Prostate gland (tissue), 2 donors: Measurements from ENCODE around the gene GATAD2B. TPM values are rescaled to one million over a fixed set of nuclear protein-coding genes. Genes with fewer than 3 reads are reported as not detected.

Experiments
- DNase-seq: peaks from one replicate; pipeline ENCODE4 v3.0.0-alpha.2; 2019; ENCODE audit warnings: low spot score
- H3K27ac ChIP-seq, 2 donors: fragments of 200-600 bp; sonication (generic); 2 replicates each; pipeline ENCODE4 v1.5.1; 2017 to 2019
- H3K27me3 ChIP-seq: fragments of 200-600 bp; sonication (generic); replicated peaks from 2 replicates; pipeline ENCODE4 v1.5.1; 2019; ENCODE audit not compliant: insufficient read depth
- H3K36me3 ChIP-seq, 2 donors: fragments of 200-600 bp; sonication (generic); 1 replicate in 1 of 2; 2 replicates in 1 of 2; pipeline versions ENCODE4 v1.5.1 to v1.8.1; 2017 to 2019
- H3K4me1 ChIP-seq: fragments of 200-600 bp; sonication (generic); replicated peaks from 2 replicates; pipeline ENCODE4 v1.5.1; 2019
- H3K4me3 ChIP-seq, 2 donors: fragments of 200-600 bp; sonication (generic); 2 replicates each; pipeline ENCODE4 v1.5.1; 2017 to 2019
- H3K9me3 ChIP-seq: fragments of 200-600 bp; sonication (generic); 2 replicates; pipeline ENCODE4 v1.5.1; 2017
- POLR2A ChIP-seq: fragments of 450-650 bp; IDR thresholded peaks from one replicate; pipeline ENCODE4 v1.6.1; 2016; ENCODE audit warnings: antibody characterized with exemption, mild to moderate bottlenecking
- POLR2AphosphoS5 ChIP-seq: sonication (generic); formaldehyde crosslinking; IDR thresholded peaks from one replicate; pipeline ENCODE4 v1.6.1; 2017; ENCODE audit warnings: antibody characterized with exemption
- WGBS: methylation state at CpG from one replicate; pipeline ENCODE4 v1.1.5; 2018; 5-methylcytosine and 5-hydroxymethylcytosine counted together
- intact Hi-C: fragments of 100-400 bp; cut with DNase I; formaldehyde crosslinking; loops from one replicate; pipeline ENCODE4 v1.14.2; 2022
- total RNA-seq, 2 donors: library from RNA; depleted of rRNA; stranded (reverse); fragments of >200 nt; gene quantifications; one replicate each; pipeline ENCODE4 v1.1.0, GENCODE V29; 2016
- TF ChIP-seq, protein P1 (sequence below), 4 experiments: fragments of 200-600 bp in 2 of 4; fragments of 450-650 bp in 2 of 4; sonication (generic) in 2 of 4; IDR thresholded peaks; 1 replicate in 3 of 4; 2 replicates in 1 of 4; pipeline ENCODE4 v1.5.1; 2016 to 2019; ENCODE audit warnings: antibody characterized with exemption in 4 of 4, mild to moderate bottlenecking in 2 of 4, moderate library complexity in 2 of 4

Gene GATAD2B
- total RNA-seq, 2 donors from 2014 or later = 24.5 to 29.7 TPM

DNA sequence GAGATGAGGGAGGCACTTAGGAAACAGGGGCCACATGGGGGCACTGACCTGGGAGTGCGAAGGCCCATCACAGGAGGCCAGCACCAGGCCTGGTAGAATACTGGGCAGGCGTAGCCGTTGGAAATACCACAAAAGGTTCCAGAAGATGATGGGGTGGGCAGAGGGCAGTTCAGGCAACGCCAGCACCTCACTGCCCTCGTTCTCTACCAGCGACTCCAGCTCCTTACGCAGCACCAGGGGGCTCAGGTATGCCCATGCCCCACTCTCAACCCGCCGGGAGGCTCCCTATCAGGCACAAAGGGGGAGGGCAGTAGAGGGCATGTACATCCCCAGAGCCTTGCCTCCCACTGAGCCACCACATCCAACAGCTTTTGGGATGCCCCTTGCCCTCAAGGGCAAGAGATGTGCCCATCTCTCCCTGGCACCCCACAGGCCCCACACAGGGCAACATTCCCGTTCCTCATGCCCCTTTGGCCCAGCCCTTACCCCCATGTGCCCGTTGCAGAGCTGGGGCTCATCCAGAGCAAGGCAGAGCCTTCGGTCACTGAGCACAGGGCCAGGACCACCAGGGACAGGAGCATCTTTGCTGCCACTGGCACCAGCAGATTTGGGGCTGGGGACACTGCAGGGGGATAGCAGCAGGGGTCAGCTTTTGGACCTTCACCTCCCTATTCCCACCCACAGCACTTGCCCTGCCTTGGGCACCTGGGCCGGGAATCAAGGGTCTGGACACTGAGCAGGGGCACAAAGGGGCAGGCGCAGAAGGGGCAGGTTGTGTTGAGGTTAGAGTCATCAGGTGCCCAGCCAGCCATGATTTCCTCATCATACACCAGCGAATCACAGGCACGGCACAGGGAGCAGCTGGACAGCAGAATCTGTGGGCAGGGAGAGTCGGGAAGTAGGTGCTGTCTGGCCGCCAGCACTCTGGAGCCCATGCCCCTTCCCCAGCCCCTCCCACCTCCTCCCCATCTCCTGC lies 9.7 kb upstream of the GATAD2B start:
- intact Hi-C loops = no loop called here
- H3K36me3 ChIP-seq = peaks cover 14 to 34% of the 10 kb centered on the region in 2 donors
- H3K27ac ChIP-seq = no peak overlapping the region
- no peak for DNase-seq
- H3K4me3 ChIP-seq = no peak overlapping the region
- no peak for TF ChIP-seq POLR2A
- TF ChIP-seq POLR2AphosphoS5 = no peak
- TF ChIP-seq, protein P1, sequence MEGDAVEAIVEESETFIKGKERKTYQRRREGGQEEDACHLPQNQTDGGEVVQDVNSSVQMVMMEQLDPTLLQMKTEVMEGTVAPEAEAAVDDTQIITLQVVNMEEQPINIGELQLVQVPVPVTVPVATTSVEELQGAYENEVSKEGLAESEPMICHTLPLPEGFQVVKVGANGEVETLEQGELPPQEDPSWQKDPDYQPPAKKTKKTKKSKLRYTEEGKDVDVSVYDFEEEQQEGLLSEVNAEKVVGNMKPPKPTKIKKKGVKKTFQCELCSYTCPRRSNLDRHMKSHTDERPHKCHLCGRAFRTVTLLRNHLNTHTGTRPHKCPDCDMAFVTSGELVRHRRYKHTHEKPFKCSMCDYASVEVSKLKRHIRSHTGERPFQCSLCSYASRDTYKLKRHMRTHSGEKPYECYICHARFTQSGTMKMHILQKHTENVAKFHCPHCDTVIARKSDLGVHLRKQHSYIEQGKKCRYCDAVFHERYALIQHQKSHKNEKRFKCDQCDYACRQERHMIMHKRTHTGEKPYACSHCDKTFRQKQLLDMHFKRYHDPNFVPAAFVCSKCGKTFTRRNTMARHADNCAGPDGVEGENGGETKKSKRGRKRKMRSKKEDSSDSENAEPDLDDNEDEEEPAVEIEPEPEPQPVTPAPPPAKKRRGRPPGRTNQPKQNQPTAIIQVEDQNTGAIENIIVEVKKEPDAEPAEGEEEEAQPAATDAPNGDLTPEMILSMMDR (IDR thresholded peaks at IDR 0.05) = no peak
- no peaks in the 10 kb centered on the region for H3K27me3 ChIP-seq
- 90% methylated on average over 18 of the region's 18 CpGs for WGBS
- no peaks in the 10 kb centered on the region for H3K4me1 ChIP-seq
- no peaks in the 10 kb centered on the region for H3K9me3 ChIP-seq

DNA sequence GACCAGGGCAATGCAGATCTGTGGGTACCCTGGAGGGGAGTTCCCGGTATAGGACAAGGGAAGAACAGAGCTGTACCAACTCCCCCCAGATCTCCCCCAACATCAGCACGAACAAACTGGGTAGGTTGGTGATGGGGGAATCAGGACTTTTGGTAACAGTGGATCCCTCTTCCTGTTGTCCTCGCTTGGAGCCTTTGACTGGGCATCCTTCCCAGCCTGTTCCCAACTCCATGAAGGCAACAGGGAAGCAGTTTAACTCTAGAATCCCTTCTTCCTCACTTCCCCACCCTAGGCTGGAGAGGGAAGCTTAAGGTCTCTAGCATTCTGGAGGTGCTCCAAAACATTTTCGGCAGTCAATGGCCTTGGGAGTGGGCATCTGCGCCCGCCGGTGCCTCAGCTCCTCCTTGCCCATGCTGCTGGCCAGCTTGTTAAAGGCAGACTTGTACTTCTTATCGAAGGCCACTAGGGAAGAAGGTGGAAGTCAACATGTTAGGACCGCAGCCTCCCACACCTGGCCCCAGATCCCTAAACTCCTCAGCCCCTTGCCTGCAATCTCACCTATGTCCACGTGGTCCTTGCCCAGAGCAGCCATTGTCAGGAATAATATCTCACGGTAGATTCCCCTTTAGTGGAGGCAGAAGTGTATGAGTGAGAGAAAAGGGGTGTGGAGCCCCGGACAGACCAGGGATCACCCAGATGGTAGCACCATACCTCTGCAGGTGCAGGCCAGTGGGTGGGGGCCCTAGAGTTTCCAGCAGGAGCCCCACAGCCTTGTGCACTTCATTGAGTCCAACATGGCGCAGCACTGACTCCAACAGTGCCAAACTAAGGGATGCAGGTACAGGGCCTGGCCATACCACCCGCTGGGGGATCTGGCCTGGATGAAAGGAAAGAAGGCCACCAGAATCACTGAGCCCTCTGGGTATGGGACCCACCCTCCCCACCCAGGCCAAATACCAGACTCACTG lies 7.5 kb upstream of the GATAD2B start:
- Histone ChIP-seq H3K9me3 (no peaks in the 10 kb centered on the region), H3K27ac (no peak overlapping the region), H3K4me3 (no peak overlapping the region), H3K27me3 (no peaks in the 10 kb centered on the region), H3K36me3 (peaks cover 11 to 19% of the 10 kb centered on the region in 2 donors), H3K4me1 (no peaks in the 10 kb centered on the region)
- WGBS = 81% methylated on average over 14 of the region's 14 CpGs
- DNase-seq = no peak
- intact Hi-C loops = no loop called here
- TF ChIP-seq POLR2AphosphoS5 (no peak), POLR2A (no peak)
- TF ChIP-seq, protein P1 (IDR thresholded peaks at IDR 0.05) = no peak

DNA sequence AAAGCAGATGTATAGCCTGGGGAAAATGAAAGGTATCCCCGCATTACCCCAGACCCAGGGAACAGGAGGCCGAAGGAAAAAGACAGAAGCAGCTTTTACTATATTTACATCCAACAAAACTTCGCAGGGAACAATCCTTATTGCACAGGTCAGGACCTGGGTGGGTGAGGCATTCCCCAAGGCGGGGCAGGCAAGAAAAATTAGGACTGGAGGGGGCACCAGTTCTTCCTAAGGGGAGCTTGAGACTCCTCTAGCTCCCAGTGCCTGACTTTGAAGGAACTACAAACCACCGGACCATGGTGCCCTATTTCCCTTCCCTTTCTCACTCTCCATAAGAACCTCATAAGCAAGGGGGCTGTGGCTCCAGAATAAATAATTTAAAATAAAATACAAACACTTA lies 6.7 kb upstream of the GATAD2B start:
- no peak overlapping the region for H3K27ac ChIP-seq
- intact Hi-C loops = no loop called here
- H3K36me3 ChIP-seq = peaks cover 11 to 15% of the 10 kb centered on the region in 2 donors
- no peaks in the 10 kb centered on the region for H3K9me3 ChIP-seq
- no peak overlapping the region for H3K4me3 ChIP-seq
- no peaks in the 10 kb centered on the region for H3K27me3 ChIP-seq
- no peak for DNase-seq
- no peaks in the 10 kb centered on the region for H3K4me1 ChIP-seq
- TF ChIP-seq, protein P1 (IDR thresholded peaks at IDR 0.05) = no peak
- TF ChIP-seq POLR2AphosphoS5 = no peak
- TF ChIP-seq POLR2A = no peak
- WGBS = 81% methylated on average over 5 of the region's 5 CpGs

DNA sequence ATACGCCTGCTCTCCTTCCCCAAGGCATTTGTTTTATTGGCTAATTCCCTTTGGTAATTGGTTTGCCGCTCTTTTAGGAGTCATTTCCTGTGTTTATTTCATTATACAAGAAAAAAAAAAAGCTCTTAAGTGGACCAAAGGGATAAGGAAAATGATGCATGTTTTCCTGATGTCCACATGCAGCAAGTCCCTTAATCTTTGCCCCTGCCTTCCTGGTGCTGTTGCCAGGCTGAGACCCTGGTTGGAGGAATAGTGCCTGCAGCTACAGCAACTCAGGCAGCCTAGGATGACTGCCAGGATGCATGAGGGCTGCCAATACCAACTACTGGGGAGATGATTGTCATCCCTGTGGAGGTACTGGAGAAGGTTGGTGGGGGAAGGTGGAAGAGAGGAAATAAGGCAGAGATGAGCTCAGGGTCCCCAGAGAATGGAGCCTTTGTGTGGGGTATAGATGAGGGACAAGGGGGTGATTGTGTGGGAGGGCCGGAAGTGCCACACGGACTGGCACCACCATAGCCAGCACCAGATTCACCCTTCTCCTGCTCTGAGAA lies 6.1 kb upstream of the GATAD2B start:
- intact Hi-C loops = no loop called here
- H3K36me3 ChIP-seq = peaks cover 10 to 11% of the 10 kb centered on the region in 2 donors
- no peaks in the 10 kb centered on the region for H3K9me3 ChIP-seq
- peaks cover 2% of the 10 kb centered on the region for H3K4me1 ChIP-seq
- TF ChIP-seq POLR2AphosphoS5 (no peak), POLR2A (no peak)
- TF ChIP-seq, protein P1 (IDR thresholded peaks at IDR 0.05) = no peak
- no peak overlapping the region for H3K4me3 ChIP-seq
- no peaks in the 10 kb centered on the region for H3K27me3 ChIP-seq
- 51% methylated on average over 4 of the region's 4 CpGs for WGBS
- no peak overlapping the region for H3K27ac ChIP-seq
- no peak for DNase-seq
